ENCODE measurements around the gene INAFM2. TPM values are rescaled to one million over a fixed set of nuclear protein-coding genes. Genes with fewer than 3 reads are reported as not detected.

INAFM2 gene
- total RNA-seq, 3 donors from 2014 or later: 15.6 to 120 (median 21.1) TPM

DNA sequence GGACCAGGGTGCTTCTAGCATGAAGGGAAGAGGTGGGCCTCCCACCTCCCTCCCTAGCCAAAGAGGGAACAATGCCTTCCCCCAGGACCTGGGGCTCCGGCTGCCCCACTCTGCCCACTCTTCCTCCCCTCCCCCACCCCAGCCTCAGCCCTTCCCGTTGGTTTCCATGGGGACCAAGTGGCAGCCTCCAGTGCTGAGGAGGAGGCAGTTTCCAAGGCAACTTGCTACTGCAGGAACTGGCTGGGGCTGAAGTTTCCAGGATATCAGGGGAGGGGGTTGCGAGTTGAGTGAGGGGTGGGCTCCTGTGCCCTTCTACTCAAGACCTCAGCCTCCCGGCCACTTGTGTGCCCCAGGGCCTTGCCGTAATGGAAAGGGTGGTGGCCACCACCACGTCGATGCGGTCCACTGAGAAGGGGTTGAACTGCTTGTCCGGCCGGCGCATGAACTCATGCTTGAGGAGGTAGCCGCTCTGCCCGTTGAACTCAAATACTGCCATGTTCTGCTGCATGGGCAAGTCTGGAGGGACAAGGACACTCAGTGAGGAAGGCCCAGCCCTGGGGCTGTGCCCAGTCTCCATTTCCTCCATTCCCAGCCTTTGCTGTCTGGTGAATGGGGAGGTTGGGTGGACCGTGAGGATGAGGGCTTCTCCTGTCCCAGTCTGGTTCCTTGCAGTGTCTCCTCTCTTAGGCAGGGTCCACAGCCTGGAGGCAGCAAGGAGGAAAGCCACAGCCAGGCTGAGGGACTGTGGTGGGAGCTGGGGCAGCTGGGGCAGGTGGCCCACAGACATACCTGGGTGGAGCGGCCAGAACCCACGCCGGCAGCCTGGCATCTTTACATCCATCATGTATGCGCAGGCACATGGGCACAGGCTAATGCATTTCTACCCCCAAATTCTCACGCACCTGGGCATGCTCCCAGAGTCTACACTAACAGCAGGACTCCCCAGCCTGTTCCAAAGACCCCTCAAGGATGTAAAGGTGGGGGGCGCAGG lies 29.3 kb upstream of the INAFM2 start:
- no peak for ATAC-seq
- H3K9me3 ChIP-seq: no peaks in the 10 kb centered on the region
- intact Hi-C loops (cut with DNase I, micrococcal nuclease): no loop called here
- DNase-seq: peak in 1 of 3 donors; percentile 16
- peaks cover 13% of the 10 kb centered on the region for H3K4me1 ChIP-seq (ENCODE audit: low read depth)
- no peaks in the 10 kb centered on the region for H3K36me3 ChIP-seq (ENCODE audit: low read depth)
- TF ChIP-seq, protein P1, sequence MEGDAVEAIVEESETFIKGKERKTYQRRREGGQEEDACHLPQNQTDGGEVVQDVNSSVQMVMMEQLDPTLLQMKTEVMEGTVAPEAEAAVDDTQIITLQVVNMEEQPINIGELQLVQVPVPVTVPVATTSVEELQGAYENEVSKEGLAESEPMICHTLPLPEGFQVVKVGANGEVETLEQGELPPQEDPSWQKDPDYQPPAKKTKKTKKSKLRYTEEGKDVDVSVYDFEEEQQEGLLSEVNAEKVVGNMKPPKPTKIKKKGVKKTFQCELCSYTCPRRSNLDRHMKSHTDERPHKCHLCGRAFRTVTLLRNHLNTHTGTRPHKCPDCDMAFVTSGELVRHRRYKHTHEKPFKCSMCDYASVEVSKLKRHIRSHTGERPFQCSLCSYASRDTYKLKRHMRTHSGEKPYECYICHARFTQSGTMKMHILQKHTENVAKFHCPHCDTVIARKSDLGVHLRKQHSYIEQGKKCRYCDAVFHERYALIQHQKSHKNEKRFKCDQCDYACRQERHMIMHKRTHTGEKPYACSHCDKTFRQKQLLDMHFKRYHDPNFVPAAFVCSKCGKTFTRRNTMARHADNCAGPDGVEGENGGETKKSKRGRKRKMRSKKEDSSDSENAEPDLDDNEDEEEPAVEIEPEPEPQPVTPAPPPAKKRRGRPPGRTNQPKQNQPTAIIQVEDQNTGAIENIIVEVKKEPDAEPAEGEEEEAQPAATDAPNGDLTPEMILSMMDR (IDR thresholded peaks at IDR 0.05): no peak
- H3K4me3 ChIP-seq: no peak overlapping the region

DNA sequence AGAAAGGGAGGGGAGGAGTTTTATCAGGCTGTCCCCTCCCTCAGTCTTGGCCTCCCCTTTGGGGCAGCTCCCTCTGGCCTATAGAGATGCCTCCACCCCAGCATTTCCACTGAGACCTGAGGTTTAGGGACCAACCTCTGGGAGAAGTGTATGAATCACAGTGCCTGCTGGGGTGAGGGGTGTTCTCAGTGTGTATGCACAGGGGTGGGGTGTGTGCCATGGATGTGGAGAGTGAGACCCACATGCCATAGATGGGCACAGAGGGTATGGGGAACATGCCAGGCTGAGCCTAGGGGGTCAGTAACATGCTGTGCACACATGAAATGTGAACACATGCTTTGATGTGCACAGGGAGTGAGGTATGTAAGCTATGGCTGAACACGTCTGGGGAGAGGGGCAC lies 28.2 kb upstream of the INAFM2 start:
- Histone ChIP-seq H3K9me3 (peaks cover 2% of the 10 kb centered on the region), H3K4me3 (no peak overlapping the region), H3K36me3 (ENCODE audit: low read depth) (no peaks in the 10 kb centered on the region), H3K4me1 (ENCODE audit: low read depth) (peaks cover 6% of the 10 kb centered on the region)
- intact Hi-C loops (cut with DNase I, micrococcal nuclease): no loop called here
- TF ChIP-seq, protein P1 (IDR thresholded peaks at IDR 0.05): no peak
- DNase-seq (no peak), ATAC-seq (no peak)

DNA sequence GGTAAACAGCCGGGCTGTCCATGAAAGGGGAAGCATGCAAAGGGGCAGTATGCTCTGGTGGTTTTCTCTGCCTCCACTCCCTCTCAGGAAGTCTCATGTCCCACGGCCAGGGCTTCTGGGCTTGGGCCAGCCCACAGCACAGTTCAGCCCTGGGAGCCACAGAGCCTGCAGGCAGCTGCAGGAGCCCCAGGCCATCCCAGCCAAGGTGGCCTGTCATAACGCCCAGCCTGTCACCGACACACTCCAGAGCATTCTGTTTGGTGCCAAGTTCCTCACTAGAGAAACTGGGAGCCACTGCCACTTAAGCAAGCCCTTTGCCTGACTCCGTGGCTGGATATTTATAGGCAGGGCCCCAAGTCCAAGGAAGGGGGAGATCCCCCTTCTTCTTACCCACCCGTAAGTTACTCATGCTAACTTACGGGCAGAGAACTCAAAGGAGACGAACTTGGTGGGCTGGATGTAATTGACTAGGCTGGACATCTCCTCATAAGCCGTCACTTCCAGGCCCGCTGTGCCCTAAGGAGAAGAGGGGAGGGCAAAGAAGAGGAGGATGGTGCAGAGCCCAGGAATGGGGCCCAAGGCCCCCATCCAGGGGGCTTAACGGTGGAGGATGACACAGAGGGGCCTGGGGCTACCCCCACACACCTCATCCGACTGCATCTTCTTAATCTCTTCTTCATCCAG lies 27.5 kb upstream of the INAFM2 start:
- H3K4me3 ChIP-seq: no peak overlapping the region
- intact Hi-C loops (cut with DNase I, micrococcal nuclease): no loop called here
- DNase-seq (peak in 1 of 3 donors; percentile 34), ATAC-seq (no peak)
- H3K36me3 ChIP-seq (ENCODE audit: low read depth): no peaks in the 10 kb centered on the region
- H3K4me1 ChIP-seq (ENCODE audit: low read depth): peaks cover under 1% of the 10 kb centered on the region
- TF ChIP-seq, protein P1 (IDR thresholded peaks at IDR 0.05): no peak
- H3K9me3 ChIP-seq: peaks cover 2% of the 10 kb centered on the region

DNA sequence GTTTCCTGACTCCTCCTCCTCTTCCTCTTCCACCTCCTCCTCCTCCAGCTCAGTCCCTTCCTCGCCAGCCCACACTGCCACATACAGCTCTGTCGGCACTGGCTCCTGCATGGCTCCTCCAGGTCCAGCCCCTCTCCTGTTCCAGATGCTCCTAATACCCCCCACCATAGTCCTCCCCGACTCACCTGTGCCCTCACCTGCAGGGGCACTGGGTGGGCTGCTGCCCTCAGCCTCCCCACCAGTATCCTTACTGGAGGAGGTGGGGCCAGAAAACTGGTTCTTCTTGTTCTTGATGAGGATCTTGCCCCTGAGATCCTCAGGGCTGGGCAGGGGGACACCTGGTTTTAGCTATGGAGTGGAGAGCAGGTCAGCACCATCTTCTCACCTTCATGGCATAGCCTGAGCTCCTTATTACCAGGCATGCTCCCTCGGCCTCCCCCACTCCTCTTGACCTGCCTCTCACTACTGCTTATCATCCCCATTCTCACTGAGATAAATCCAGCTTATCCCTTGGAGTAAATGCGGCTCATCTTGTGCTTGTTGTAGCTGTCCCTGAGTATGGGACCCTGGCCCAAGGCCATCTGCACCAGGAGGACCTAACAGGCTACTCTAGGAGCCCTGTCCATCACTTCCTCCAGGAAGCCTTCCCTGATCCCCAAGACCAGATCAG lies 26.8 kb upstream of the INAFM2 start:
- H3K36me3 ChIP-seq (ENCODE audit: low read depth): no peaks in the 10 kb centered on the region
- TF ChIP-seq, protein P1 (IDR thresholded peaks at IDR 0.05): no peak
- intact Hi-C loops (cut with DNase I, micrococcal nuclease): no loop called here
- H3K4me1 ChIP-seq (ENCODE audit: low read depth): no peaks in the 10 kb centered on the region
- peaks cover 2% of the 10 kb centered on the region for H3K9me3 ChIP-seq
- ATAC-seq (no peak), DNase-seq (peak in 1 of 3 donors; percentile 18)
- H3K4me3 ChIP-seq: no peak overlapping the region

DNA sequence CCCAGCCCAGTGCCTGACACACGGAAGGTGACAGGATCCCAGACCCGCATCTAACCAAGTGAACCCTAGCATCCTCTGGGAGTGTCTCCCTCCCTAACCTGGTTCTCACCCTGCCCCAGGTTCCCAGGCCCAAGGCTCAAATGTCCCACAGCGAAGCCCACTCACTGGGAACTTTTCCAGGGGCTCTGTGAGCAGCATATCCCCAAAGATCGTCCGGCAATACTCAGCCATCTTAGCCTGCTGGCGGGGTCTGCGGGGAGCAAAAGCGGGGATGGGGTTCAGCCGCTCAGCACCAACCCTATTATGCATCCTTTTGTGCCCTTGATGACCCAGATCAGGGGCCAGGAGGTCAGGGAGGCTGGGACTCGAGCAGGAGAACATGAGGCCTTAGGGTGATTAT lies 26.1 kb upstream of the INAFM2 start:
- no peaks in the 10 kb centered on the region for H3K36me3 ChIP-seq (ENCODE audit: low read depth)
- H3K9me3 ChIP-seq: peaks cover 2% of the 10 kb centered on the region
- no peak for ATAC-seq
- TF ChIP-seq, protein P1 (IDR thresholded peaks at IDR 0.05): no peak
- DNase-seq: no peak
- intact Hi-C loops (cut with DNase I, micrococcal nuclease): no loop called here
- no peak overlapping the region for H3K4me3 ChIP-seq
- no peaks in the 10 kb centered on the region for H3K4me1 ChIP-seq (ENCODE audit: low read depth)

All from mucosa of descending colon (tissue), 3 donors.